Ovary (tissue), 3 donors: ENCODE measurements around the gene KCNN3.

ENCODE experiments used
- CTCF ChIP-seq, 3 donors: fragments of 450-650 bp in 2 of 3; fragments of 200-600 bp in 1 of 3; IDR thresholded peaks; one replicate each; pipeline versions ENCODE4 v1.5.1 to v1.8.0; 2016 to 2022; ENCODE audit warnings: antibody characterized with exemption in 3 of 3, mild to moderate bottlenecking in 1 of 3
- EP300 ChIP-seq: sonication (generic); formaldehyde crosslinking; IDR thresholded peaks from one replicate; pipeline ENCODE4 v1.6.1; 2017; ENCODE audit warnings: antibody characterized with exemption
- POLR2A ChIP-seq: fragments of 450-650 bp; IDR thresholded peaks from one replicate; pipeline ENCODE4 v1.6.1; 2017; ENCODE audit warnings: antibody characterized with exemption, mild to moderate bottlenecking, moderate library complexity
- donor health status: DM: no; HTN: no; CAD: no.

GRCh38 chr1:154848983-154849382 lies 21.1 kb downstream of the KCNN3 start:
- TF ChIP-seq CTCF (IDR thresholded peaks at IDR 0.05) (no peak), EP300 (no peak), POLR2A (no peak)
